ENCODE results near the gene PTPN11.

- TF ChIP-seq YY1 (IDR thresholded peaks at IDR 0.05; ENCODE audit: extremely low read depth, insufficient replicate concordance, low read depth, low read length) (no peak), EZH2 (IDR thresholded peaks at IDR 0.05) (no peak)
Measured at GRCh38 chr12:112496496-112496895, 77.7 kb downstream of the PTPN11 start.

Measured in HCT116 (cell line).